Prostate gland (tissue), 2 donors: ENCODE results near the gene RPP21.

Experiments used
- CTCF ChIP-seq, 4 experiments: fragments of 200-600 bp in 2 of 4; fragments of 450-650 bp in 2 of 4; sonication (generic) in 2 of 4; IDR thresholded peaks; 1 replicate in 3 of 4; 2 replicates in 1 of 4; pipeline ENCODE4 v1.5.1; 2016 to 2019; ENCODE audit warnings: antibody characterized with exemption in 4 of 4, mild to moderate bottlenecking in 2 of 4, moderate library complexity in 2 of 4
- POLR2A ChIP-seq: fragments of 450-650 bp; IDR thresholded peaks from one replicate; pipeline ENCODE4 v1.6.1; 2016; ENCODE audit warnings: antibody characterized with exemption, mild to moderate bottlenecking
- POLR2AphosphoS5 ChIP-seq: sonication (generic); formaldehyde crosslinking; IDR thresholded peaks from one replicate; pipeline ENCODE4 v1.6.1; 2017; ENCODE audit warnings: antibody characterized with exemption

- TF ChIP-seq CTCF (IDR thresholded peaks at IDR 0.05) (no peak), POLR2A (no peak), POLR2AphosphoS5 (no peak)
These were observed 16.7 kb downstream of the RPP21 start for GRCh38 chr6:30361661-30362060.
